Bone marrow (tissue), 2 donors: ENCODE measurements around the gene RELT.
A peak's percentile ranks its signal among the peaks of the same experiment; 100 is the strongest.
"Not testable (repeated sequence)": the region's sequence is repeated elsewhere in the genome, so short reads cannot be mapped to it uniquely, and the experiment has no call there.

Experiments used
- DNase-seq, 2 donors: peaks; one replicate each; lab custom pipeline; 2025; lab: John Stamatoyannopoulos, UW

The RELT gene

DNA sequence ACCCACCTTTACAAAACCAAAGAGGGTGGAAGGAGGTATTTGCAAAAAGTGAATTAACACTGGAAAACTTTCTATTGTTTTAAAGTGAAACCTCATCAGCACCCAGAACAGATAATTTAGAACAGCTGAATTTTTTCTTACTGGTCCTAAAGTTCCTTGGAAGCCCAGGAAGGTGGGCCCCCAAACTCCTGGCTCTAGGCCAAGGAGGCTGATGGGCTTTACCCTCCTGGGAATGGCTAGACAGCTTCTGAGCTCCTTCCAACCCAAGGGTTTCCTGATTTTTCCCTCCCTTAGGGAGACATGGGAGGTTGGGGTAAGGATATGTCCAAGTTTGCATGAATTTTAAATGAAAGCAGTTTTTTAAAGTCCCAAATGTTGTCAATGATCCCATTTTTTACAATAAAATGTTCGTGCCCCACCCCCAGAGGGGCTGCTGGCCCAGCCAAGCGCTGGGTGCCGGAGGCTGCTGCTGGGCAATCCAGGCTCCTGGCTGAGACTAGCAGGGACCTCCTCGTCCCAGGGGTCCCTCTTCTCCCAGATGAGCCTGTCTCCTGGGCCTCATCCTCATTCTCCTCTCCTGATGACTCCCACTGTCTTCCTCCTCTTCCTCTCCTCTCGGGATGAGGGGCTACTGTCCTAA is 28.4 kb downstream of the RELT start:
- no peak for DNase-seq

DNA sequence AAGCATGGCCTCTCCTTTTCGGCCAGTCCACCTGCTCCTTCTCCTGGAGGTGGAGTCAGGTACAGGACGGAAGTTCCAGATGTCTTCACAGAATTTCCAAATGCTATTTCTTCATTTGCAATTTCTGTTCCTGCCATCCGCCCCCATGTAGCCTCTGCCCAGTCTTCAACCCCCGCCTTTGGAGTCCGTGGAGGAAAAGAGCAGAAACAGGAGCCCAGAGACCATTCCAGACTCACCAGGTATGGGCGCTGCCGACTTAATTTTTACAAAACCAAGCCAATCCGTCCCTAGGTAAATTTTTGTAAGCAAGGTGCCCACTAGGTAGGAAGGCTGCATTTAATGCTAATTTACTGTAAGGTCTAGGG is 28.9 kb downstream of the RELT start:
- no peak for DNase-seq

DNA sequence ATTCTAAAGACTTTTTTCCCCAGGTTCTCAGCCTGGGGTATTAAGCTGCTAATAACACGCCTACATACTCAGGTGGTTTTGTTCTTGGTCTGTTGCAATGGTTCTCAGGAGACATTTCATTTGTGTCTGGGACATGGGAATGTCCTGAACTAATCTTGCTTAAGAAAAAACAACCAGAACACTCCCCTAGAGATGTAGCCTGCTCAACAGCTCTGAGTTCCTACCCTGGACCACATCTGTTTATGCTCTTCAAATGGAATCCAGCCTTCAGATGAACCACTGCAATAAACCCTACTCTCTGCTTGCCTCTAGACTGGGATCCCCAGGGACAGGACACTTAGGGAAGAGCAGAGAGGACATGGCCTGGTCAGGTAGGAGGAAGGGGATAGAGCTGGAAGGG is 29.9 kb downstream of the RELT start:
- no peak for DNase-seq

DNA sequence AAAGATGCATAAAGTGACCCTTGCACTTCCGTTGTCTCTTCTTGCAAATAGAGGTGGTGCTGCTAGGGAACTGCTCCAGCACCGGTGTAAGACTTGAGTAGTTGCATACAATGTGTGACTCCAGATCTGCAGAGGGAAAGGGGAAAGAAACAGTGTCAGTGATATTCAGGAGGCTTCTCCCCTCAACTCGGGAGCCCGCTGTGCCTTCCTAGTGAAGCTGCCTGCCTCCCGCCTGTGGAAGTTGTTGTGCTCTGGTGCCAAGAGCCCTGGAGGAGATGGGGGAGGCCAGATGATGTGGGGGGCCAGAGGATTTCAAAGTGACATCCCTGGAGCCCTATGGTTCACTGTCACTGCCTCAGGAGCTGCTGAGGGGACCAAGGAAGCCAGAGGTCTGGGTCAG is 30.4 kb downstream of the RELT start:
- DNase-seq: no peak

DNA sequence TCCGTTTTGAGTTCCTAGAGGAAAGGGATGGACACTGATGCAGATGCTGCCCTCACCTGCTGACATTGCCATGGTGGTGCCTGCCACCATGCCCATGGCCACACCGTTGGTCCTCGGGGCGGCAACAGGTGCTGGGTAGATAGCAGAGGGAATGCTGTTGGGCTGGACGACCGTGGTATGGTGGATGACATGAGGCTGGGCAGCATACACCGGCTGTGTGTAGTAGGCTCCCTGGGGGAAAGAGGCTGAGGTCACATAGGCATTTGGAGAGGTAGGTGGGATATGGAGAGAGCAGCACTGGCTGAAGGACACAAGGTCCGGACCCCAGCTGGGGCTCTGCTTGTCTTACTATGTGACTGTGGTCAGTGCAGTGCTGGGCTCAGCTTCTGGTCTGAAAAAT is 33.2 kb downstream of the RELT start:
- DNase-seq: no peak

DNA sequence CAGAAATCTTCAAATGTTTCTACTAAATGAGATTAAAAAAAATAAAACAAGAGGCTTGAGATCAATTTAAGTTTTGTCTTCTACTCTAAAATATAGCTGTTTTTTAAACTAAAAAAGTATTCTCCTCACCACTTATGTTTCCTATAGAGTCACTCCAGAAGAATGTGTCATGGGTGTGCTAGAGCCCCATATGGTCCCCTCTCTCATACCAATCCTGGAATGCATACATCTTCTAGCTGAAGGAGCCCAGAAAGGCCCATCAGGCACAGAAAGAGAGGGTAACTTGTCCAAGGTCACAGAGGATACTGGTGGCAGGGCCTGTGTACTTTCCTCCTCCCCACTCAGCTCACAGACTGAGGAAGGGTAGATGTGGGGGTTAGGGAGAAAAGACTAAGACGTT is 34.4 kb downstream of the RELT start:
- no peak for DNase-seq

DNA sequence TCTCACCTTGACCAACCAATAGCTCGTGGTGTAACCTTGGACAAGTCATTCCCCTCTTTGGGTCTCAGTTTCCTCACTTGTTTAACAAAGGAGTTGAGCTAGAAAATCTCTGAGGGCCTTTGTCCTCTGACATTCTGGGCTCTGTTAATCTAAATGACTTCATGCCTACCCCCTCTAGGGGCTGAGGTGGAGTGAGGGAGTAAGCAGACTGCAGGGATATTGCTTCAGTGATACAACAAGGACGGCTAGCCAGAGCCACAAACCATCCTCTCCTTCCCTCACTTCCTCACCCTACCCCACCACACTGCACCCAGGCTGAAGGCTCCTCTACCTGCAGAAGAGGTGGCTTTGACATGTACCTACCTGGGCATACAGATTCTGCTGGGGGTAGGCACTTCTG is 34.8 kb downstream of the RELT start:
- DNase-seq: no peak

DNA sequence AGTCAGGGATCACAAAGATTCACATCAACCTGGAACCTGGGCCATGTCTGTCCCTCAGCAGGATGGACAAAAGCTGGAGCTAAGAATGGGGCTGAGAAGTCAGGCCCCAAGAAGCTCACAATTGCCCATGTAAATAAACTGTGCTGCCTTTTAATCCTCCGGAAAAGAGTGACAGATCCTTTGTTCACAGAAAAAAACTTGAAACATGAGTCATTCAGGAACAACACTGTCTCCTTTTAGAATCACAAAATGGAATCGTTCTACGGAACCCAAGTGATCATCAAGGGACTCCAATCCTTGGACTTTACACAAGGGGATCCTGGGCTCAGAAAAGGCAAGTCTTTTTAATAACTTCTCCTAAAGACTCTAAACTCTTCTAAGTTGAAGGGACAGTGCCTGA is 36.1 kb downstream of the RELT start:
- DNase-seq: no peak

DNA sequence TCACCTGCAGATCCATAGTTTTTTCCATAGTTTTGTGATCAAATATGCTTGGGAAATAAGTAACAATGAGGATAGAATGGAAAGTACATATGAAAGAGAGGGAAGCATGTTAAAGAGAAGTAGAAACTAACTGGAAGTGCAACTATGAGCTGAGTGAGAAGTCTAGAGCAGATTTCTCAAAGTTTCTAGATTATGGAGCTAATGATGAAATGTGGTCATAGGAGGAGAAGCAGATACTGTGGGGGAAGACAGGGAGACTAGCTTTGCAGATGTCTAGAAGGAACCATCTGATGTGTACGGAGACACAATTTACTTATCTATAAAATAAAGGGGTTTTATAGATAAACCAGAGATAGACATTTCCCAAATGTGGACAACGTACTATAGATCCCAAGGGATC is 37.1 kb downstream of the RELT start:
- DNase-seq: no peak

DNA sequence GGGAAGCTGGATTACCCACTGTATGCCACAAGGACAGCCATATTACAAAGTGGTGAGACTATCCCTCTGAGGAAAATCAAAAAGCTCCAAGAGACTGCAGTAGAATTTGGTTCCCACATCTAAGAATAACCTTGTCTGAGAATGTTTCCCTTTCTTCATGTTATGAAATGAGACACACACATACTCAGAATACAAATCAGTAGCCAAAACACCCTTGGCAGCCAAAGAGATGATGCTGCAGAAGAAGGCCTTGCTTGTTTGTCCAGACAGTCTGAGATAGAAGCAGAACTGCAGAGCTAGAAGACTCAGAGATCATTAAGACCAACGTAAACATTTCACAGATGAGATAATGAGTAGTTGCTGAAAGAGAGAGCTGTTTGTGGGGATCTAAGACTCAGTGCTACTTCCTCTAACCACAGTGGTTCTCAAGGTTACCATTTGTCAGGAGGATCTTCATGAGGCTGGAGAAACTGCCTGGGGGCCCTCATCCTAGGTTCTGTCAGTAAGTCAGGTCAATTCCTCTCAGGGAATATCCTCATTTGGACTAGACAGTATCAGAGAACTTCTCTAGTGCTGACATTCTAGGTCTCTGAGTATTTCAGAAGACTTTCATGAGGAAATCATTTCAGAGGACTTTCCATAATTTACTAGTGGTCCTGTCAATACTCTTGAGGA is 38.9 kb downstream of the RELT start:
- peak in 1 of 2 donors; percentile 20 for DNase-seq

DNA sequence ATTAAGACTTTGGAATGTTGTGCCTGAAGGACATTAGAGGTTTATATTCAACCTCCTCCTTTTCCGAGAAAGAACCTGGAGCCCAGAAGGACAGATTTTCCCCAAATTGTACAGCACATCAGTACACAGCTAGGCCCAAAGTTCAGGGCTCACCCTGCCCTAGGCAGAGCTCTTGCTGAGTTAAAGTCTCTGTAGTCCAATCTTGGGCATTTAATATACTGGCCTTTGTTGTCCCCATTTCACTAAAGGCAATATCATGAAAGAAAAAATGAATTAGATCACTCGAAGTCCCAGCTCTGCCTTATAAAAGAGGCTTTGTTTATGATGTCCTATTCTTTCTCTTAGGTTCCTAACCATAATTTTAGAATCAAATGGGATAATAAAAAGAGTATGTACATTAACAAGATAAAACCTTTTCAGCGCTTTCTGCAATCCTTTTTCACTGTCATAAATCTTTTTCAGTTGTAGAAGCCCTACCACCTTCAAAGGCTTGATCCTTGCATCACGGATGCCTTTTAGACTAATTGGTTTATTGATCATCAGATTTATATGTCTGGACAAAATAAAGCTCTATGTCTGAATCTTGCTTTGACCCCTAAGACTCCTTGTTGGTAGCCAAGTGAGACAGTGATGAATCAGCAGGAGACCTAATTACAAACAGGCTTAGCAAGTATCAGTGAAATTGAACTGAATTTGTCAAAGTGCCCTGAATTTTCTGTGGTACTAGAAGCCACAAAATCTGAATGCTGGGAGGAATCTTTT is 39.8 kb downstream of the RELT start:
- DNase-seq: no peak

DNA sequence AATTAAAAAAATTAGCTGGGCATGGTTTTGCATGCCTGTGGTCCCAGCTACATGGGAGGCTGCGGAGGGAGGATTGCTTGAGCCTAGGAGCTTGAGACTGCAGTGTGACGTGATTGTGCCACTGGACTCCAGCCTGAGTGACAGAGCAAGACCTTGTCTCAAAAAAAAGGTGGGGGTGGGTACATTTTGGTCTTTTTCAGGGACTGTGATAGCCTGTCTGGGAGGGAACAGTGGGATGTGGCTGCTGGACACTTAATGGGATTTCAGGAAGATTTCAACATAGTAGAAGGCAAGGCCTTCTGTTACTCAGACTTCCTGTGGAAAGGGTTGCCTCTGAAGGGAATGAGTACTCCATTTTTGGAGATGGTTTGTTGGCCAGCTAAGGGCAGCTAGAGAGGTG is 40.6 kb downstream of the RELT start:
- no peak for DNase-seq

DNA sequence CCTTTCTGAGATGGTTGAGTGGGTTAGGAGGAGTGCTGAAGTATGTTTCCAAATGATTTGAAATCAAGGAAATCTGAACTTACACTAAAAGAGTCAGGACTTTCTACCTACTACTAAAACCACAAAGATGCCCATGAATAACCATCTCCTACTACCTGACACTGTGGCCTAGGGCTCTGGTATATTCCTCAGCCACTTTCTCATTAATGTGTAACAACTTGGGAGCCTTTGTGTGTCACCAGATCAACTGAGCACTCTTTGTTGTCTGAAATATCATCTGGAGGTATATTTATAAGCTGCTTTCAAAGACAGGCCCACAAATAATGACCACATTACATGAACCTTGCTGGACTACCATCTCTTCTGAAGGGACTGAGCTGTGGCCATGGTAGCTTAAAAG is 43.9 kb downstream of the RELT start:
- no peak for DNase-seq

DNA sequence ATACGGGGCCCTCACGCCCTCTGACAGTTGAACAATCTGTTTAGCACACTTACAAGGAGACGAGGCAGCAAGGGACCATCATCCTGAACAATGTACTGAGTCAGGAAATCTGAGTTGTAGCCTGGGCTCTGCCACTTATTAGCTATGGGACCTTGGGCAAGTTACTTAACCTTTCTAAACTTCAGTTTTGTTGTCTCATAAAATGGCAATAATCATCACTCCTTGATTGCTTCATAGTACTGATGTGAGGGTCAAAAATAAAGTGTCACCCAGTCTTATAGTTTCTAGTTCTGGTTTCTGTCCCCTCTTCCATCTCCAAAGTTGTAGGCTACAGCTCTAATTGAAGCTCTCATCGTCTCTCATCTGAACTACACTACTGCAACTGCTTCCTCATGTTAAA is 46.7 kb downstream of the RELT start:
- no peak for DNase-seq

DNA sequence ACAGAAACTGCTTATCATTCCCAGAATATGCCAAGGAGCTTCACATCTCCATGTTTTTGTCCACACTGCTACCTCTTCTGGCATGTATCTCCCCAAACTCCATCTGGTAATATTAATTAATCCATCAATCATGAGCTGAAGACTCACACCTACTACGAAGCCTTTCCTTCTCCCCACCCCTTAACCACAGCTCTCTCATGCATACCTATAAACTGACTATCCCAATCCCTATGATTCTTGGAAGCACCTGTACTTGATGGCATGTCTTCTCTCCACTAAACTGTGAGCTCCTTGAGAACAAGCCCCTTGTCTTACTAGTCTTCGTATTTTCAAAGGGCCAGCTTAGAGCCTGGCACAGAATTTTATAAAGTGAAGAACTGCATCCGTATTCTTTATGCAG is 47.3 kb downstream of the RELT start:
- no peak for DNase-seq

DNA sequence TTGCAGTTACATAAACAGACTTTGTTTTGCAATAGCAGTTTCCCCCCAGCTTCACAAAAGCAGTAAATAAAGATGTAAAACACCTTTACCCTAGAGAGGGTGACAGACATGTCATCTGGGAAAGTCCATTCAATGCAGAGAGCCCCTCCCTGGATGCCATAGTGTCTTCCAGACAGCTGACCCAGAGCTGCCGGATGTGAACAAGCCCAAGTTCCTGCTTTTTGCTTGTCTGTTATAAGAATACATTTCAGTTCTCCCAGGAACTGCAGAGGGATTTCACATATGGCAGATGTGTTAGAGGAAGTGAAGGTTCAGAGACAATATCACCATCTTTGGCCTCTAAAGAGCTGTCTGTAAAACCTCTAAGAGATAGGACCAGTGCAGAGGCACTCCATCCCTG is 48.9 kb downstream of the RELT start:
- no peak for DNase-seq

DNA sequence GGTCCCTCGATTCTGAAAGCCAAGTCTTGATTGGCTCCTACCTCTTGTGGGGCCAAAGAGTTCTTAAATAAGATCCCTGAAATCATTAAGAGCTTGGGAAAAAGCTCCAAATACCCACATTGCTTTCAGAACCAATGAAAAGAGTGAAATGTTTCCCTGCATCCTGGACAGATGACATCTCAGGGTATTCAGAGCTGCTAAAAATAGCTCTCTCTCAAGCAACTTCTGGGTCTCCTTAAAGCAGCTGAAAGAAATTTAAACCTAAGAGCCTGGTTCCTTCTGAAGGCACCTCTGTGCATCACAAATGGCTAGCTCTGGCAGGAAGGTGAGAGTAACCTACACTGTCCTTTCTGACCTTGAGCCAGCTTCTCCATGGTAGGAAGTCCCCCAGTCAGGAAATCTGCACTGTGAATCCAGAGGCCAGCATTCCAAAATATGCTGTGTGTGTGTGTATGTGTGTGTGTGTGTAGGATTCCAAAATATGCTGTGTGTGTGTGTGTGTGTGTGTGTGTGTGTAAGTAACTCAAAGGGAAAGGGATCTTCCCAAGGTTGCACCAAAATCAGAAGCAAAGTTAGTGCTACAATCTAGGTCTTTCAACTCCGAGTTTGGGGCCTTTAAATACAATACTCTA is 50.1 kb downstream of the RELT start:
- no peak for DNase-seq

DNA sequence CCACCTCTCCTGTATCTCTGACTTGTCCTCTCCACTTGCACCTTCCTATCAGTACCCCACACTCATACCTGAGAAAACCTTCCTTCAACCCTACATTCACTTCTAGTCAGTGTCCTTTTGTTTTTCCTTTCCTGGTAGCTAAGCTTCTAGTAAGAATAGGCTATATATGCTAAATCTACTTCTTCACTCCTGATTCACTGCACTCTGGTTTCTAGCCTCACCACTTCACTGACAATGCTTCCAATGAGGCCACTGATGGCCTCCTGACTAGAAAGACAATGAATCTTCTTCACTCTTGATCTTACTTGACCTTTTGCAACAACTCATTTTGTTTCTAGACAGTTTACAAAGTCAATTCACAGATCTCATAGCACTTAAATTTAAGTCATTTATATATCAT is 52.0 kb downstream of the RELT start:
- DNase-seq: no peak

DNA sequence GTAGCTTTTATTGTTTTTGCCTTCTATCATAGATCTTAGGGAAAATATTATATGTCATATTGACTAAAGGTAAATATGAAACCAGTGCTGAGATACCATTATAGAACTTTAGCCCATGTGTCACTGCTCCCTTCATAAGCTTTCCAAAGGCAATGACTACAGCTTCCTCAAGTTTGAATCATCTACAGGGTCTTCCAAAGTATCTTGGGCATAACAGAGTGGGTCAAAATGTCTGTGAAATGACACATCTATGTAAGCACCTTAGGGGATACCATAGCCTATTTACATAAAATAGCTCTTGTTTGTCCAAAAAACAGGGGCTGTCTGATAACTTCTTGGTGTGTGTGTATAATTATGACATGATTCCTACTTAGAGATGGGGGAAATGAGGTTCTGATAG is 52.5 kb downstream of the RELT start:
- no peak for DNase-seq

DNA sequence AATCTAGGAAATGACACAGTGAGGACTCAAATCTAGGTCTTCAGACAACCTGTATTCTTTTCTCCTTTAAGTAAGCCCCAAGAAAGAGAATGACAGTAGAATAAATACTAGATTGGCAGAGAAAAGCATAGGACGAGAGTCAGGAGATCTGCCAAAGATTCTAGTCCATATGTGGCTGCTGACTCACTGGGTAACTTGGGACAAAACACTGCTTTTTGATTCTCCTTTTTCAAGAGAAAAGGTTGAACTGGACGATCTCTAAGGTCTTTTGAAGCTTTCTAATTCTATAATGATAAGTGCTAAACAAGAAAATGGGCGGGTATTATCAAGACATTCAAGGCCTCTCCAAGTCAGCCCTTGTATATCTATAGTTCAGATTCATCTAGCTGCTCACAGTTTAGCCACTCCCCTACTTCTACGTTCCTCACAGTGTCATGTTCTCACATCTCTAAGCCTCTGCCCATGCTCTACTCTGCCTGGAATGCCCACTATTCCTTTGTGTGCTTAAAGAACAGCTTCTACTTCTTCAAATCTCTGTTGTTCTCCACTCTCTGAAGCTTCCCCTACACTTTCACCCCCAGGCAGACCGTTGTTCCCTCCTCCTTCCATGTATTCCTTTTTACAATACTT is 53.0 kb downstream of the RELT start:
- DNase-seq: no peak

DNA sequence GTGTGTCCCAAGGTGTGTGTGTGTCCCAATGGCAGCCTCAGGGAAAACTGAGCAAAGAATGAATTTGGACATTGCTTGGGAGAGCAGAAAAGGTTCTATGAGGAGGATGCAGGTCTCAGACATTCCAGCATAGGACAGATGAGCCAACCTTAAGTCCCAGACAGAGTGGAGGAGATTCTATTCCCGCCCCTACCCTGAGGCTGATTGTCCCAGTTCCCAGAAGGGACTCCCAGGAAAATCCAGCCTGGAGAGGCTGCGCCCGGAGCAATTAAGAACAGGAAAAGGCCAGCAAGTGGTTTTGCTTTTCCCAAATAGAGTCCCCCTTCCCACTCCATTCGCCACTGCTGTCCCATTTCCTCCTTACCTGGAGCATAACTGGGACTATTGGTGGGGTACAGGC is 54.1 kb downstream of the RELT start:
- DNase-seq: no peak

DNA sequence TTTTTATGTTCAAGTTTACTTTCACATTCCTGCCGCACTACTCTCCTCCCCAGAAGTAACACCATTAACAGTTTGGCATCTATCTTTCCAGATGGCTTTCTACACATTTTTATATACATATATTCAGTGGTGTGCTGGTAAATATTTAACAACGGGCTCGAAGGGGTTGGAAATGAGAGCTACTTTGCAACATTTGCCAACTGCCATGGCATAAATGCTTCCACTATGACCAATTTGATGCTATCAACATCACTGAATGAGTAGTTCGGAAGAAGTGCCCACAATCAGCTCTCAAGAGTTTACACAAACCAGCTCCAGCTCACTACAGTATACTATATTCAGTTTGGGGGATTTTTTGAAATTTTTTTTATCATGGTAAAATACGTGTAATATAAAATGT is 55.2 kb downstream of the RELT start:
- no peak for DNase-seq

DNA sequence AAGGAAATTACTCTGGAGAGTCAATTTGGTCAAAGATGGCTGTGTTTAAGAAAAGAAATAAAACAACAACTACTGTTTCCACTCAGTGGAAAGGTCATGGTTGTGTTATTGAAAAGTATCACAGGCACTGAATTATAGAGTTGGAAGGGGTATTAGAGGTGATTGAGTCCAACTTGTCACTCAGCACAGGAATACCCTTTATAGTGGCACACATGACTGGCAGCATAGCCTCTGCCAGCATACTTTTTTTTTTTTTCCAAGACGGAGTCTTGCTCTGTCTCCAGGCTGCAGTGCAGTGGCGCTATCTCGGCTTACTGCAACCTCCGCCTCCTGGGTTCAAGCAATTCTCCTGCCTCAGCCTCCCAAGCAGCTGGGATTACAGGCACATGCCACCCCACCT is 60.7 kb downstream of the RELT start:
- not testable (repeated sequence) for DNase-seq
